ENCODE measurements around the gene CMTM8. TPM values are rescaled to one million over a fixed set of nuclear protein-coding genes. Genes with fewer than 3 reads are reported as not detected.

Gene CMTM8
- total and polyA plus RNA-seq, 2 donors (not counting 1 experiment from before 2014, with no cell fraction given), result under 0.01 to 0.50 TPM

GRCh38 chr3:32353351-32353750 lies 114.9 kb downstream of the CMTM8 start:
- Histone ChIP-seq H3K4me3 (replicated peaks in 1 of 4; ENCODE audit: control extremely low read depth in 1 of 4, insufficient read depth in 1 of 4, low read depth in 3 of 4, low read length in 4 of 4) (no peak overlapping the region), H3K36me3 (ENCODE audit: control insufficient read depth, insufficient read depth, low read length) (no peaks in the 10 kb centered on the region), H3K27me3 (ENCODE audit: control insufficient read depth, insufficient read depth, low read length) (peaks cover 4% of the 10 kb centered on the region), H3K9me3 (ENCODE audit: control insufficient read depth, insufficient read depth, low read depth, low read length) (no peaks in the 10 kb centered on the region), H4K20me1 (ENCODE audit: control insufficient read depth, extremely low read depth, insufficient read depth, low read length) (no peaks in the 10 kb centered on the region), H3K79me2 (ENCODE audit: control insufficient read depth, insufficient read depth, low read length) (no peaks in the 10 kb centered on the region), H3K27ac (ENCODE audit: insufficient read depth, low read length) (no peak overlapping the region), H3K4me2 (ENCODE audit: extremely low read depth, insufficient read depth, low read length) (no peak overlapping the region), H3K9ac (ENCODE audit: insufficient read depth, low read length) (no peak overlapping the region), H3K4me1 (ENCODE audit: control insufficient read depth, extremely low read depth, insufficient read depth, low read length) (no peaks in the 10 kb centered on the region), H2AFZ (ENCODE audit: low read length) (no peak overlapping the region)
- no peak for DNase-seq (ENCODE audit: low read depth in 2 of 2)
- TF ChIP-seq EZH2 (IDR thresholded peaks at IDR 0.05; ENCODE audit: low read length, missing control alignments) (no peak), CTCF (conservative IDR thresholded peaks at IDR 0.05 in 1 of 2, IDR thresholded peaks at IDR 0.05 in 1 of 2; ENCODE audit: low read depth in 1 of 2, low read length in 2 of 2) (no peak)

- H3K27ac ChIP-seq (ENCODE audit: insufficient read depth, low read length), result no peak overlapping the region
- peak in 1 of 2 donors; percentile 47 for DNase-seq (ENCODE audit: low read depth in 2 of 2)
Measured at GRCh38 chr3:32354362-32354778, 115.9 kb downstream of the CMTM8 start.

GRCh38 chr3:32355751-32356291 lies 117.3 kb downstream of the CMTM8 start:
- DNase-seq (ENCODE audit: low read depth in 2 of 2), result no peak
- no peak overlapping the region for H3K4me2 ChIP-seq (ENCODE audit: extremely low read depth, insufficient read depth, low read length)
- no peaks in the 10 kb centered on the region for H3K36me3 ChIP-seq (ENCODE audit: control insufficient read depth, insufficient read depth, low read length)
- H4K20me1 ChIP-seq (ENCODE audit: control insufficient read depth, extremely low read depth, insufficient read depth, low read length), result no peaks in the 10 kb centered on the region
- no peak overlapping the region for H3K4me3 ChIP-seq (replicated peaks in 1 of 4; ENCODE audit: control extremely low read depth in 1 of 4, insufficient read depth in 1 of 4, low read depth in 3 of 4, low read length in 4 of 4)
- peaks cover 4% of the 10 kb centered on the region for H3K27me3 ChIP-seq (ENCODE audit: control insufficient read depth, insufficient read depth, low read length)
- H2AFZ ChIP-seq (ENCODE audit: low read length), result no peak overlapping the region
- H3K9ac ChIP-seq (ENCODE audit: insufficient read depth, low read length), result no peak overlapping the region
- H3K4me1 ChIP-seq (ENCODE audit: control insufficient read depth, extremely low read depth, insufficient read depth, low read length), result no peaks in the 10 kb centered on the region
- H3K27ac ChIP-seq (ENCODE audit: insufficient read depth, low read length), result no peak overlapping the region
- no peaks in the 10 kb centered on the region for H3K79me2 ChIP-seq (ENCODE audit: control insufficient read depth, insufficient read depth, low read length)
- H3K9me3 ChIP-seq (ENCODE audit: control insufficient read depth, insufficient read depth, low read depth, low read length), result no peaks in the 10 kb centered on the region
- TF ChIP-seq EZH2 (IDR thresholded peaks at IDR 0.05; ENCODE audit: low read length, missing control alignments), result no peak
- no peak for TF ChIP-seq CTCF (conservative IDR thresholded peaks at IDR 0.05 in 1 of 2, IDR thresholded peaks at IDR 0.05 in 1 of 2; ENCODE audit: low read depth in 1 of 2, low read length in 2 of 2)

More at GRCh38 chr3:32354362-32354778, 115.9 kb downstream of the CMTM8 start:
- Histone ChIP-seq H3K9me3 (ENCODE audit: control insufficient read depth, insufficient read depth, low read depth, low read length) (no peaks in the 10 kb centered on the region), H3K27me3 (ENCODE audit: control insufficient read depth, insufficient read depth, low read length) (peaks cover 4% of the 10 kb centered on the region), H2AFZ (ENCODE audit: low read length) (no peak overlapping the region), H3K9ac (ENCODE audit: insufficient read depth, low read length) (no peak overlapping the region), H4K20me1 (ENCODE audit: control insufficient read depth, extremely low read depth, insufficient read depth, low read length) (no peaks in the 10 kb centered on the region), H3K4me1 (ENCODE audit: control insufficient read depth, extremely low read depth, insufficient read depth, low read length) (no peaks in the 10 kb centered on the region), H3K36me3 (ENCODE audit: control insufficient read depth, insufficient read depth, low read length) (no peaks in the 10 kb centered on the region), H3K4me2 (ENCODE audit: extremely low read depth, insufficient read depth, low read length) (no peak overlapping the region), H3K4me3 (replicated peaks in 1 of 4; ENCODE audit: control extremely low read depth in 1 of 4, insufficient read depth in 1 of 4, low read depth in 3 of 4, low read length in 4 of 4) (no peak overlapping the region), H3K79me2 (ENCODE audit: control insufficient read depth, insufficient read depth, low read length) (no peaks in the 10 kb centered on the region)
- TF ChIP-seq EZH2 (IDR thresholded peaks at IDR 0.05; ENCODE audit: low read length, missing control alignments) (no peak), CTCF (conservative IDR thresholded peaks at IDR 0.05 in 1 of 2, IDR thresholded peaks at IDR 0.05 in 1 of 2; ENCODE audit: low read depth in 1 of 2, low read length in 2 of 2) (no peak)

Data from fibroblast of lung (primary cell).